ENCODE data around the gene UNC45B.
"Not testable (repeated sequence)": the region's sequence is repeated elsewhere in the genome, so short reads cannot be mapped to it uniquely, and the experiment has no call there.

The UNC45B gene

GRCh38 chr17:35188111-35188510, 40.5 kb downstream of the UNC45B start:
- H3K4me1 Mint-ChIP-seq, result no peaks in the 10 kb centered on the region
- no peaks in the 10 kb centered on the region for H3K9me3 Mint-ChIP-seq
- no peak overlapping the region for H3K4me3 Mint-ChIP-seq
- H3K36me3 Mint-ChIP-seq (ENCODE audit: low read depth), result no peaks in the 10 kb centered on the region
- H3K27me3 Mint-ChIP-seq (ENCODE audit: low read depth), result peaks cover 9% of the 10 kb centered on the region
- no peak overlapping the region for H3K27ac Mint-ChIP-seq
- no peak for TF ChIP-seq CTCF (IDR thresholded peaks at IDR 0.05; ENCODE audit: unreplicated experiment in 3 of 3)

- Mint-ChIP-seq H3K4me1 (no peaks in the 10 kb centered on the region), H3K27me3 (ENCODE audit: low read depth) (no peaks in the 10 kb centered on the region), H3K36me3 (ENCODE audit: low read depth) (no peaks in the 10 kb centered on the region), H3K27ac (no peak overlapping the region), H3K4me3 (no peak overlapping the region), H3K9me3 (peaks cover 3% of the 10 kb centered on the region)
- no peak for TF ChIP-seq CTCF (IDR thresholded peaks at IDR 0.05; ENCODE audit: unreplicated experiment in 3 of 3)
Observed at GRCh38 chr17:35189291-35189690, 41.7 kb downstream of the UNC45B start.

GRCh38 chr17:35191001-35191695, 43.5 kb downstream of the UNC45B start:
- no peak for TF ChIP-seq CTCF (IDR thresholded peaks at IDR 0.05; ENCODE audit: unreplicated experiment in 3 of 3)
- no peaks in the 10 kb centered on the region for H3K27me3 Mint-ChIP-seq (ENCODE audit: low read depth)
- H3K36me3 Mint-ChIP-seq (ENCODE audit: low read depth), result no peaks in the 10 kb centered on the region

GRCh38 chr17:35192708-35193107, 45.1 kb downstream of the UNC45B start:
- no peak for TF ChIP-seq CTCF (IDR thresholded peaks at IDR 0.05; ENCODE audit: unreplicated experiment in 3 of 3)
- H3K36me3 Mint-ChIP-seq (ENCODE audit: low read depth), result no peaks in the 10 kb centered on the region
- H3K27me3 Mint-ChIP-seq (ENCODE audit: low read depth), result no peaks in the 10 kb centered on the region
- no peaks in the 10 kb centered on the region for H3K4me1 Mint-ChIP-seq
- no peak overlapping the region for H3K27ac Mint-ChIP-seq
- peaks cover 16% of the 10 kb centered on the region for H3K9me3 Mint-ChIP-seq
- H3K4me3 Mint-ChIP-seq, result no peak overlapping the region

More at GRCh38 chr17:35191001-35191695, 43.5 kb downstream of the UNC45B start:
- no peaks in the 10 kb centered on the region for H3K4me1 Mint-ChIP-seq
- H3K27ac Mint-ChIP-seq, result no peak overlapping the region
- peaks cover 9% of the 10 kb centered on the region for H3K9me3 Mint-ChIP-seq
- no peak overlapping the region for H3K4me3 Mint-ChIP-seq

GRCh38 chr17:35194001-35194400, 46.4 kb downstream of the UNC45B start, which contains the start of gene SLC35G3:
SLC35G3 (minus strand) TSS chr17:35194393; CDS start chr17:35194307, 86 bp downstream.
- H3K27ac Mint-ChIP-seq, result not testable (repeated sequence)
- peaks cover 16% of the 10 kb centered on the region for H3K9me3 Mint-ChIP-seq

GRCh38 chr17:35195062-35195461, 47.4 kb downstream of the UNC45B start:
- not testable (repeated sequence) for H3K36me3 Mint-ChIP-seq (ENCODE audit: low read depth)

More at GRCh38 chr17:35194001-35194400, 46.4 kb downstream of the UNC45B start, which contains the start of gene SLC35G3:
- not testable (repeated sequence) for H3K27me3 Mint-ChIP-seq (ENCODE audit: low read depth); H3K36me3 Mint-ChIP-seq (ENCODE audit: low read depth); H3K4me1 Mint-ChIP-seq; H3K4me3 Mint-ChIP-seq

GRCh38 chr17:35202582-35202981, 55.0 kb downstream of the UNC45B start:
- Mint-ChIP-seq H3K27me3 (ENCODE audit: low read depth) (peaks cover 19% of the 10 kb centered on the region), H3K9me3 (peaks cover 24% of the 10 kb centered on the region)
- H3K36me3 Mint-ChIP-seq (ENCODE audit: low read depth); H3K27ac Mint-ChIP-seq; H3K4me1 Mint-ChIP-seq; H3K4me3 Mint-ChIP-seq: not testable (repeated sequence)

More at GRCh38 chr17:35195062-35195461, 47.4 kb downstream of the UNC45B start:
- H3K4me3 Mint-ChIP-seq; H3K27ac Mint-ChIP-seq; H3K27me3 Mint-ChIP-seq (ENCODE audit: low read depth); H3K4me1 Mint-ChIP-seq: not testable (repeated sequence)
- H3K9me3 Mint-ChIP-seq, result peaks cover 23% of the 10 kb centered on the region
